ENCODE results near the gene OR51T1. TPM values are rescaled to one million over a fixed set of nuclear protein-coding genes. Genes with fewer than 3 reads are reported as not detected.

Gene OR51T1
- total RNA-seq, 1 experiment from 2014 or later: not detected

- TF ChIP-seq EZH2 (IDR thresholded peaks at IDR 0.05; ENCODE audit: borderline replicate concordance, low read depth, low read length, poor library complexity, severe bottlenecking) (no peak), CTCF (conservative IDR thresholded peaks at IDR 0.05; ENCODE audit: low read depth, low read length) (no peak)
- Histone ChIP-seq H3K36me3 (ENCODE audit: insufficient read depth, low read length, poor library complexity, severe bottlenecking) (no peaks in the 10 kb centered on the region), H3K27me3 (replicated peaks; ENCODE audit: insufficient read depth, low read depth, low read length, poor library complexity) (no peaks in the 10 kb centered on the region), H3K4me1 (ENCODE audit: insufficient read depth, low read length, poor library complexity, severe bottlenecking) (no peaks in the 10 kb centered on the region), H3K27ac (ENCODE audit: low read depth, low read length, poor library complexity, severe bottlenecking) (no peak overlapping the region), H3K9me3 (ENCODE audit: low read depth, low read length, poor library complexity, severe bottlenecking) (no peaks in the 10 kb centered on the region), H3K4me3 (ENCODE audit: low read depth, low read length, poor library complexity, severe bottlenecking) (no peak overlapping the region)
- intact Hi-C loops (cut with micrococcal nuclease; ENCODE audit: unreplicated experiment): no loop called here
- CTCF ChIA-PET: no interaction called here
- no peak for DNase-seq (ENCODE audit: low spot score)
- POLR2A ChIA-PET (ENCODE audit: low non-redundant PET): no interaction called here
- BruUV-seq (replicated peaks): no TSS peak
Measured at GRCh38 chr11:4921796-4922195, 40.1 kb downstream of the OR51T1 start.

DNA sequence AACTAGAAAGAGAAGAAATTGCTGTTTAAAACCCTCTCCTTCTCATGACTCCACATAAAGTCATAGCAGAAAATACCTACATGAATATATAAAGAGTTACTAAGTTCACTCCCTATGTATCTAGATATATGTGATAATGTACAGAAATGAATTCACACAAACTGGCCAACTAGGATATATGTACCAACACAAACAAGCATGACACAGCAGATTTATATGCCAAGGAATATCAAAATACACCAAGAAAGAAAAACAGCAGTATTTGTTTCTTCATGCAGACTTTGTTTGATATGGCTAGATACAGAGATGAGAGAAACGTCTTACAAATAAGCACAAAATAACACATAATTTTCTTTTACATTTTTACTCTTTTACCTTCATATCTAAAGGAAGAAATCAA is 40.6 kb downstream of the OR51T1 start:
- no peak for DNase-seq (ENCODE audit: low spot score)
- no TSS peak for BruUV-seq (replicated peaks)
- H3K4me1 ChIP-seq (ENCODE audit: insufficient read depth, low read length, poor library complexity, severe bottlenecking): no peaks in the 10 kb centered on the region
- H3K9me3 ChIP-seq (ENCODE audit: low read depth, low read length, poor library complexity, severe bottlenecking): no peaks in the 10 kb centered on the region
- H3K27me3 ChIP-seq (replicated peaks; ENCODE audit: insufficient read depth, low read depth, low read length, poor library complexity): no peaks in the 10 kb centered on the region
- no peaks in the 10 kb centered on the region for H3K36me3 ChIP-seq (ENCODE audit: insufficient read depth, low read length, poor library complexity, severe bottlenecking)
- no peak overlapping the region for H3K4me3 ChIP-seq (ENCODE audit: low read depth, low read length, poor library complexity, severe bottlenecking)
- TF ChIP-seq EZH2 (IDR thresholded peaks at IDR 0.05; ENCODE audit: borderline replicate concordance, low read depth, low read length, poor library complexity, severe bottlenecking) (no peak), CTCF (conservative IDR thresholded peaks at IDR 0.05; ENCODE audit: low read depth, low read length) (no peak)
- H3K27ac ChIP-seq (ENCODE audit: low read depth, low read length, poor library complexity, severe bottlenecking): no peak overlapping the region
- ChIA-PET CTCF (no interaction called here), POLR2A (ENCODE audit: low non-redundant PET) (no interaction called here)
- intact Hi-C loops (cut with micrococcal nuclease; ENCODE audit: unreplicated experiment): no loop called here

DNA sequence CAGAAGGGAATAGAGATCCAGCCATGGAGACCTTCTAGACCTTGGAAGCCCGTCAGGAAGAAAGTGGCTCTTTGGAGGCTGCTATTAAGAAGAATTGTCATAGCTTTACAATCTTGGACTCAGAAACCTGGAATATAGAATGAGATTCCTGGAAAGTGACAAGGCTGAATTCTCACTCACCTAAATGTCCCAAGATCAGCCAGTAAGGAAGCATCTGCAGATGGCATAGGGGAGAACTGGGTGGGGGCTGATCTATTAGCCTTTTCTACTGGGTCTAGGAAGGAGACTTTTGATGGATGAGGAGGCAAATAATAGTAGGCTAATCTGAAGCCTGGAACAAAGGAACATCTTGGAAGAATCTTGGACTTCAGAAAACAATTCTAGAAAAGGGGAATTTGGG is 42.5 kb downstream of the OR51T1 start, which contains the start of gene OR51G1:
Gene OR51G1 (minus strand): TSS at position 101 of the 400 bp plus-strand sequence. CDS start 0 bp downstream, at position 101.
- no peak for DNase-seq (ENCODE audit: low spot score)
- H3K27ac ChIP-seq (ENCODE audit: low read depth, low read length, poor library complexity, severe bottlenecking): no peak within 1 kb of the TSS
- no peak within 1 kb of the TSS for H3K4me3 ChIP-seq (ENCODE audit: low read depth, low read length, poor library complexity, severe bottlenecking)
- ChIA-PET POLR2A (ENCODE audit: low non-redundant PET) (no interaction called here), CTCF (no interaction called here)
- H3K36me3 ChIP-seq (ENCODE audit: insufficient read depth, low read length, poor library complexity, severe bottlenecking): no peaks in the 10 kb centered on the region
- H3K4me1 ChIP-seq (ENCODE audit: insufficient read depth, low read length, poor library complexity, severe bottlenecking): no peaks in the 10 kb centered on the region
- no peaks in the 10 kb centered on the region for H3K27me3 ChIP-seq (replicated peaks; ENCODE audit: insufficient read depth, low read depth, low read length, poor library complexity)
- H3K9me3 ChIP-seq (ENCODE audit: low read depth, low read length, poor library complexity, severe bottlenecking): no peaks in the 10 kb centered on the region
- BruUV-seq (replicated peaks): no TSS peak
- no peak for TF ChIP-seq EZH2 (IDR thresholded peaks at IDR 0.05; ENCODE audit: borderline replicate concordance, low read depth, low read length, poor library complexity, severe bottlenecking)
- TF ChIP-seq CTCF (conservative IDR thresholded peaks at IDR 0.05; ENCODE audit: low read depth, low read length): no peak
- intact Hi-C loops (cut with micrococcal nuclease; ENCODE audit: unreplicated experiment): no loop called here

Data from A673 (cell line).